H54 (cell line): ENCODE data around the gene RPRML.
"Not testable (repeated sequence)": the region's sequence is repeated elsewhere in the genome, so short reads cannot be mapped to it uniquely, and the experiment has no call there.

Source experiments
- DNase-seq: peaks from one replicate; pipeline ENCODE4 v3.0.0; 2011; ENCODE audit warnings: low spot score, mixed read lengths; ENCODE audit not compliant: insufficient read length
- FAIRE-seq: peaks from 3 replicates; lab custom pipeline; 2011; peaks lifted over from hg19 to GRCh38; lab: Jason Lieb, UNC
- POLR2A ChIP-seq: IDR thresholded peaks from 2 replicates; pipeline ENCODE4 v1.6.1; 2011; ENCODE audit warnings: low read depth, mild to moderate bottlenecking, low read length

Gene RPRML

DNA sequence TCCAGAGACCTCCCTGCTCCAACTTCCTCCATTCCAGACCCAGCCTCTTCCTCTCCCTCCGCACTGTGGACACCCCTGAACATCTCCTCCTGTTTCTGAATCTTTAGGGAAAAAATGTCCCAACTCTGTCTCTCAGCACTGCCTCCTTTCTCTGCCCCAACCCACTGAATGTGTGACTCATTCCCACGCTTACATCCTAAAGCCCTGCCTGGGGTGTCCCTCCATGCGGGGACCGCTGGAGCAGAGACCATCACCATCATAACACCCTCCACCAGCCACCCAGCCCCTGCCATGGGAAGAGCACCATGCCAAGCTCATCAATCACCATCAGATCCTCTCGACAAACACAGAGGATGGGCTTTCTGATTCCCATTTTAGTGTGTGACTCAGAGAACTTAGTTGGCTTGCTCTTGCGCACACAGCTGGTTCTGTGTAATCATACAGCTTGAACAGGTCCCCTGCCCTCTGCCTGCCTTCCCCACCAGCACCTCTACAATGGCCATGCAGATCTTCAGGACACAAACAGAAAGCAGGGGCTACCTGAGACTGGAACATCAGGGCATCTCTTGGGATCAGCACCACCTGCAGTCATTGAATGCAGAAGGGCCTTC lies 10.7 kb downstream of the RPRML start:
- no peak for TF ChIP-seq POLR2A
- no peak for FAIRE-seq
- DNase-seq, result no peak

GRCh38 chr17:46964315-46965265 lies 14.5 kb downstream of the RPRML start:
- no peak for TF ChIP-seq POLR2A
- no peak for DNase-seq
- no peak for FAIRE-seq

DNA sequence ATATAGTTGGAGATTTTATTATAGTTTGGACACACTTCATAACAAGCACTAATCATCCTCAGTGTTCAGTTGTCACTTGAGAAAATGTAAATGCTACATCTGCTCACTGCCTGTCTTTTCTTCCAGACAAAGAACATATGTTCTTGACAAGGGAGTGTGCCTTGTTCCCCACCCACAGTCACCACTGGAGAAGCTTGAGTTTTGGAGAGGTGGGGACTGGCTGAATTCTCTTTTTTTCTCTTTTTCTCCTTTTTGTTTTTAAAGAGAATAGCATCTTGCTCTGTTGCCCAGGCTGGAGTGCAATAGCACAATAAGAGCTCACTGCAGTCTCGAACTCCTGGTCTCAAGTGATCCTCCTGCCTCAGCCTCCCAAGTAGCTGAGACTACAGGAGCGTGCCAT lies 15.5 kb downstream of the RPRML start:
- DNase-seq, result no peak
- no peak for TF ChIP-seq POLR2A
- no peak for FAIRE-seq

DNA sequence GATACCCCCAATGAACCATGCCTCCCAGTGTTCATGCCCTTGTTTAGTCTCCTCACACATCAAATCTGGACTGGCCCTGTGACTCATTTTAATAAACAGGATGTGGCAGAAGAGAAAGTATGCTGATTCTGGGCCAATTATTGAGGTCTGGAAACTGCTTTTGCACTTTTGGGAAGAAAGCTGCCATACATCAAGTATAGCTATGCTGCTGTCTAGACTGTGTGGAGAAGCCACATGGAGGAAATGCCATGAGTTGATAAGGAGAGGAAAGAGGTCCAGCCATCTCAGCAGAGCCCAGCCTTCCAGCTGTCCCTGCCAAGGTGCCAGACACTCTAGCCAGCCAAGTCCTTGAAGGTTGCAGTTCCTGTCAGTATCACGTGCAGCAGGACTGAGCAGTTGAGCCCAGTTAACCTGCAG lies 16.7 kb downstream of the RPRML start:
- no peak for TF ChIP-seq POLR2A
- DNase-seq (no peak), FAIRE-seq (peak; percentile 23)

DNA sequence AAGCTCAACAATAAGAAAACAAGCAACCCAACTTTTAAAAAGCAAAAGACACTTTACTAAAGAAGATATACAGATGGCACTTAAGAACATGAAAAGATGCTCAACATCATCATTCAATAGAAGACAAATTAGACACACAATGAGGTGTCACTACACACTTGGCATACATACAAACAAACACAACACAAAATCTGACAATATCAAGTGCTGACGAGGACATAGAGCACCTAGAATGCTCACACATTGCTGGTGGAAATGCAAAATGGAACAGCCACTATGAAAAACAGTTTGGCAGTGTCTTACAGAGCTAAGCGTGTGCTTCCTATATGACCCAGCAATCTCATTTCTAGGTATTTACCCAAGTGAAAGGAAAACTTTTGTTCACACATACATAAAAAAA lies 18.9 kb downstream of the RPRML start:
- no peak for TF ChIP-seq POLR2A
- FAIRE-seq (no peak), DNase-seq (no peak)

- FAIRE-seq, result no peak
- TF ChIP-seq POLR2A, result no peak
- no peak for DNase-seq
Observed at GRCh38 chr17:46958041-46958591, 20.9 kb downstream of the RPRML start.

- FAIRE-seq, DNase-seq: not testable (repeated sequence)
Observed at GRCh38 chr17:46953191-46953590, 25.9 kb downstream of the RPRML start.

GRCh38 chr17:46952115-46952514 lies 26.9 kb downstream of the RPRML start:
- TF ChIP-seq POLR2A, result no peak
- FAIRE-seq, result no peak
- no peak for DNase-seq

GRCh38 chr17:46951706-46952105 lies 27.3 kb downstream of the RPRML start:
- TF ChIP-seq POLR2A, result no peak
- no peak for FAIRE-seq
- DNase-seq, result no peak

DNA sequence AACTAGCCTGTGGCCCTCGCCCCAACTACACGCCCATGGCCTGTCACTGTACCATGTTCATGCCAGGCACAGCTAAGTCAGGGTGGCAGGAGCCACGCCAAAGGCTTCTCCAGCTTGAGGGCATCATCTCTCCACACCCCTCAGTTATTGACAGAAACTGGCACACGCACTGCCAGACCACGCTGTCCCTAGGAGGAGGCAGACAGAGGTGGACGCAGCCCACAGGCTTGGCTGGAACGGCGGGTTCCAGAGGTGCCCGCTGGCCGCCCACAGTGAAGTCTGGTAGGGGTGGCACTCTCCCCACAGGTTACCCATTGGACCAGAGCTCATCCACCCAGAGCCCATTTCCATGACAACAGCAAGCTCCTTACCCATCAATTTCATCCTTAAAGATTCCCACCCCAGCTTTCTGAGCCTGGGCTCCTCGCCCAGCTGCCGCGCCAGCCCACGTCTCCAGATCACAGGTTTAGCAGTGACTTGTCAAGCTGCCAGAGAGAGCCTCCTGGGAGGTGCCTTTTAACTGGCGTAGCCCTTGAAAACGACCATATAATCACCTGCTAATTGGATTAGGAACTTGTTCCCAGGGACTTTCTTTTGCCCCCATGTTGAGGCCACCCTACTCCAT lies 27.9 kb downstream of the RPRML start:
- FAIRE-seq (no peak), DNase-seq (no peak)
- no peak for TF ChIP-seq POLR2A

DNA sequence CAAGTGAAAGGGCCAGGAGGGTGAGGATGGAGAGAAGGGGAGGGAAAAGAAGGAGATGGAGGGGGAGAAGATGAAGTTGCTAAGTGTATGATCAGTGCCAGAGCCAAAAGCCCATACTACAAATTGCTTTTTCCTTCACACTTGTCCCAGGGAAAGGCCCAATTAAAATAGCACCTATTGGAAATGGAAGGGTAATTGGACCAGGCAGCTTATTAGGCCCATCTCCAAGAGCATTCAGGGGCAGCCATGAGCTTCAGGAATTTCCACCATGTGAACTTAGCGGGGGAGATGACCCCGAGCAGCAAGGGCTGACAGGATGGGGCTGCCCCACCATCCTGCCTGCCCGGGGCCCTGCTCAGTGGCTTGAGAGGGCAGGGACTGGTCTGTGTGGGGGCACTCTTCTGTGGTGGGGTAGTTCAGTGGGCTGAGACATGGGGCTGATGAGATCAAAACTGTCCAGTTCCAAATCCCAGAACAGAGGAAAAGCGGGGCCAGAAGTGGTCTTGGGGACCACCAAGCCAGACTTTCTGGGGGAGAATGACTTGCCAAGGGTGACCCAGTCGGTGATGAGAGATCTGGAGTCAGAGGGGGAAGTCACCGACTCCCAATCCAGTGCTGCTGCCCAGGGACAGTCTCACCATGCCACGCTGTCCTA lies 28.6 kb downstream of the RPRML start:
- DNase-seq, result no peak
- TF ChIP-seq POLR2A, result no peak

GRCh38 chr17:46949291-46950174 lies 29.5 kb downstream of the RPRML start:
- FAIRE-seq, result peak; percentile 55
- TF ChIP-seq POLR2A, result no peak

More for the DNA sequence above, 28.6 kb downstream of the RPRML start:
- FAIRE-seq, result no peak

More at GRCh38 chr17:46949291-46950174, 29.5 kb downstream of the RPRML start:
- DNase-seq, result peak; percentile 90
